H1 (cell line): ENCODE measurements around the gene GP9. TPM values are rescaled to one million over a fixed set of nuclear protein-coding genes. Genes with fewer than 3 reads are reported as not detected.
A peak's percentile ranks its signal among the peaks of the same experiment; 100 is the strongest.

Source experiments
- CTCF ChIA-PET: fragments of 300-600 bp; sonication (Branson Sonifier 250); formaldehyde crosslinking; loops from one replicate; lab custom pipeline; 2021; ENCODE audit not compliant: partially characterized antibody; lab: Charles Lee
- POLR2A ChIA-PET: fragments of 300-600 bp; sonication (Branson Sonifier 250); formaldehyde crosslinking; loops from one replicate; lab custom pipeline; 2021; ENCODE audit warnings: inconsistent platforms; ENCODE audit not compliant: partially characterized antibody; lab: Charles Lee
- DNase-seq, 2 experiments: peaks; one replicate each; pipeline versions ENCODE4 v3.0.0 to v3.0.0-alpha.2; 2010 to 2022; ENCODE audit warnings: low spot score in 2 of 2, low read depth in 1 of 2, mixed read lengths in 1 of 2
- FAIRE-seq: peaks from 2 replicates; lab custom pipeline; 2011; peaks lifted over from hg19 to GRCh38; lab: Jason Lieb, UNC
- H2AFZ ChIP-seq: 2 replicates; pipeline ENCODE4 v1.8.1; 2012; ENCODE audit warnings: low read length, inconsistent platforms
- H2AK5ac ChIP-seq: 2 replicates; pipeline ENCODE4 v1.6.1; 2013; ENCODE audit warnings: low read depth, low read length
- H2BK120ac ChIP-seq: replicated peaks from 2 replicates; pipeline ENCODE3; 2013; ENCODE audit warnings: low read depth, low read length, inconsistent platforms
- H2BK12ac ChIP-seq: 2 replicates; pipeline ENCODE4 v1.6.1; 2013; ENCODE audit warnings: low read depth, low read length
- H2BK15ac ChIP-seq: 2 replicates; pipeline ENCODE4 v1.6.1; 2013; ENCODE audit warnings: low read length
- H2BK20ac ChIP-seq: 2 replicates; pipeline ENCODE4 v1.6.1; 2013; ENCODE audit warnings: low read length
- H2BK5ac ChIP-seq: 2 replicates; pipeline ENCODE4 v1.6.1; 2013; ENCODE audit warnings: low read depth, low read length
- H3K14ac ChIP-seq: 2 replicates; pipeline ENCODE4 v1.6.1; 2013; ENCODE audit warnings: inconsistent platforms; ENCODE audit not compliant: insufficient read length
- H3K18ac ChIP-seq: 2 replicates; pipeline ENCODE4 v1.6.1; 2013; ENCODE audit warnings: low read length; ENCODE audit errors: extremely low read depth
- H3K23ac ChIP-seq: 2 replicates; pipeline ENCODE4 v1.6.1; 2013; ENCODE audit warnings: inconsistent platforms; ENCODE audit not compliant: insufficient read length
- H3K23me2 ChIP-seq: 2 replicates; pipeline ENCODE4 v1.6.1; 2013; ENCODE audit warnings: low read depth, low read length
- H3K27ac ChIP-seq: 2 replicates; pipeline ENCODE4 v1.6.1; 2011; ENCODE audit warnings: low read depth, low read length, inconsistent platforms
- H3K27me3 ChIP-seq, 4 experiments: replicated peaks in 1 of 4; 1 replicate in 1 of 4; 2 replicates in 3 of 4; pipeline versions ENCODE4 v1.6.1 to v1.8.1; 2011 to 2013; ENCODE audit warnings: low read length in 3 of 4, mild to moderate bottlenecking in 3 of 4, inconsistent platforms in 2 of 4, mixed read lengths in 2 of 4, moderate library complexity in 1 of 4; ENCODE audit not compliant: control insufficient read depth in 3 of 4, insufficient read depth in 3 of 4; ENCODE audit errors: extremely low read depth in 1 of 4
- H3K36me3 ChIP-seq, 4 experiments: 2 replicates each; pipeline versions ENCODE4 v1.6.1 to v1.8.1; 2011 to 2013; ENCODE audit warnings: mild to moderate bottlenecking in 4 of 4, low read length in 3 of 4, moderate library complexity in 2 of 4, control low read depth in 1 of 4, inconsistent platforms in 1 of 4; ENCODE audit not compliant: insufficient read depth in 4 of 4, control insufficient read depth in 2 of 4
- H3K4ac ChIP-seq: replicated peaks from 2 replicates; pipeline ENCODE3; 2013; ENCODE audit warnings: low read length, low read depth, mixed read lengths, inconsistent platforms; ENCODE audit not compliant: insufficient read length
- H3K4me1 ChIP-seq, 4 experiments: replicated peaks in 1 of 4; 1 replicate in 1 of 4; 2 replicates in 3 of 4; pipeline versions ENCODE4 v1.6.1 to v1.8.1; 2011 to 2013; ENCODE audit warnings: low read length in 3 of 4, inconsistent platforms in 2 of 4, mixed read lengths in 1 of 4; ENCODE audit not compliant: insufficient read depth in 4 of 4, control insufficient read depth in 3 of 4
- H3K4me2 ChIP-seq, 2 experiments: 2 replicates each; pipeline versions ENCODE4 v1.6.1 to v1.8.1; 2011 to 2013; ENCODE audit warnings: low read depth in 2 of 2, low read length in 2 of 2, control low read depth in 1 of 2, inconsistent platforms in 1 of 2, mild to moderate bottlenecking in 1 of 2; ENCODE audit not compliant: insufficient read depth in 1 of 2
- H3K4me3 ChIP-seq, 4 experiments: fragments of 200-600, 300-600 bp in 1 of 4; sonication (generic), shearing (Covaris generic), sonication (Bioruptor Twin) in 1 of 4; 2 replicates each; pipeline versions ENCODE4 v1.5.1 to v1.8.1; 2011 to 2016; ENCODE audit warnings: low read length in 4 of 4, low read depth in 3 of 4, control low read depth in 2 of 4, inconsistent platforms in 2 of 4, mild to moderate bottlenecking in 2 of 4, mixed read lengths in 1 of 4, moderate library complexity in 1 of 4; ENCODE audit not compliant: insufficient read depth in 2 of 4; ENCODE audit errors: extremely low read depth in 1 of 4
- H3K56ac ChIP-seq: replicated peaks from 2 replicates; pipeline ENCODE3; 2013; ENCODE audit warnings: low read depth, mild to moderate bottlenecking, mixed read lengths, low read length, inconsistent platforms; ENCODE audit not compliant: insufficient read length
- H3K79me1 ChIP-seq: 2 replicates; pipeline ENCODE4 v1.6.1; 2013; ENCODE audit warnings: low read depth, low read length, control low read depth
- H3K79me2 ChIP-seq, 2 experiments: 2 replicates each; pipeline versions ENCODE4 v1.6.1 to v1.8.1; 2012 to 2013; ENCODE audit warnings: low read length in 2 of 2, mild to moderate bottlenecking in 2 of 2, inconsistent platforms in 1 of 2; ENCODE audit not compliant: insufficient read depth in 2 of 2, control insufficient read depth in 1 of 2
- H3K9ac ChIP-seq, 4 experiments: replicated peaks in 1 of 4; 1 replicate in 1 of 4; 2 replicates in 3 of 4; pipeline versions ENCODE4 v1.6.1 to v1.8.1; 2011 to 2013; ENCODE audit warnings: low read depth in 3 of 4, low read length in 3 of 4, control low read depth in 2 of 4, mild to moderate bottlenecking in 2 of 4, moderate library complexity in 2 of 4, inconsistent platforms in 1 of 4; ENCODE audit errors: extremely low read depth in 1 of 4
- H3K9me3 ChIP-seq, 2 experiments: 2 replicates each; pipeline versions ENCODE4 v1.6.1 to v1.8.1; 2012 to 2013; ENCODE audit warnings: mild to moderate bottlenecking in 2 of 2, moderate library complexity in 2 of 2, control low read depth in 1 of 2, inconsistent platforms in 1 of 2, low read depth in 1 of 2, low read length in 1 of 2, mixed read lengths in 1 of 2; ENCODE audit not compliant: insufficient read depth in 2 of 2
- H4K20me1 ChIP-seq, 2 experiments: replicated peaks in 1 of 2; 2 replicates each; pipeline versions ENCODE3 to v1.8.1; 2011 to 2013; ENCODE audit warnings: inconsistent platforms in 2 of 2, low read length in 2 of 2, mild to moderate bottlenecking in 1 of 2; ENCODE audit not compliant: insufficient read depth in 2 of 2, control insufficient read depth in 1 of 2
- H4K5ac ChIP-seq: 2 replicates; pipeline ENCODE4 v1.6.1; 2013; ENCODE audit warnings: low read length, low read depth, mixed read lengths, inconsistent platforms; ENCODE audit not compliant: insufficient read length
- H4K8ac ChIP-seq: 2 replicates; pipeline ENCODE4 v1.8.0; 2013; ENCODE audit warnings: mild to moderate bottlenecking, moderate library complexity, low read length, inconsistent platforms; ENCODE audit not compliant: insufficient read depth; ENCODE audit errors: extremely low read depth
- H4K91ac ChIP-seq: replicated peaks from 2 replicates; pipeline ENCODE3; 2013; ENCODE audit warnings: low read length, mixed read lengths, inconsistent platforms; ENCODE audit not compliant: insufficient read length
- CBX8 ChIP-seq: fragments of 300-800, 300-1000 bp; sonication (generic); IDR thresholded peaks from 2 replicates; pipeline ENCODE4 v1.7.1; 2016; ENCODE audit warnings: low read depth, low read length, borderline replicate concordance
- CHD2 ChIP-seq: IDR thresholded peaks from 2 replicates; pipeline ENCODE4 v1.6.1; 2012; ENCODE audit warnings: low read length, improper control_type of control experiment
- JUN ChIP-seq: IDR thresholded peaks from 2 replicates; pipeline ENCODE4 v1.6.1; 2011; ENCODE audit warnings: low read depth, mild to moderate bottlenecking, improper control_type of control experiment, low read length
- KDM5A ChIP-seq: fragments of 200-600 bp; IDR thresholded peaks from 2 replicates; pipeline ENCODE4 v1.7.1; 2012; ENCODE audit warnings: mild to moderate bottlenecking, low read length, inconsistent platforms, mixed read lengths
- SP1 ChIP-seq: IDR thresholded peaks from 2 replicates; pipeline ENCODE4 v1.6.1; 2011; ENCODE audit warnings: low read depth, low read length
- SP4 ChIP-seq: IDR thresholded peaks from 2 replicates; pipeline ENCODE4 v1.6.1; 2012; ENCODE audit warnings: low read length, inconsistent platforms
- USF2 ChIP-seq: IDR thresholded peaks from 2 replicates; pipeline ENCODE4 v1.6.1; 2011; ENCODE audit warnings: low read length, improper control_type of control experiment
- WGBS, 2 experiments: shearing (Covaris generic) in 1 of 2; methylation state at CpG; one replicate each; pipeline versions ENCODE4 v1.1.6 to v1.1.7; 2013 to 2015; ENCODE audit warnings: low lambda C conversion rate in 2 of 2, mixed read lengths in 2 of 2, inconsistent platforms in 1 of 2, low coverage in 1 of 2, missing lambda C conversion rate in 1 of 2; ENCODE audit not compliant: insufficient replicate concordance in 2 of 2, insufficient coverage in 1 of 2, insufficient read length in 1 of 2; ENCODE audit errors: extremely low coverage in 1 of 2, missing lambda C conversion rate in 1 of 2; 5-methylcytosine and 5-hydroxymethylcytosine counted together
- polyA plus RNA-seq, 7 experiments: library from polyadenylated mRNA; depleted of rRNA in 3 of 7; stranded (reverse) in 5 of 7; unstranded in 2 of 7; fragments of >200 nt in 5 of 7; fragments of 200-250 nt in 2 of 7; gene quantifications; 1 replicate in 5 of 7; 2 replicates in 1 of 7; 4 replicates in 1 of 7; pipeline versions ENCODE4 v1.2.1 to v1.2.3, GENCODE V29; 2011 to 2013; ENCODE audit warnings: missing spikeins in 2 of 7, mixed read lengths in 2 of 7
- total RNA-seq: library from RNA; stranded (reverse); fragmentation: NEBNext Ultra II Directional; extraction: Animal tissue kit (Norgen Biotek cat#: 25700); gene quantifications from 2 replicates; pipeline ENCODE4 v1.2.1, GENCODE V29; 2021
- TF ChIP-seq, protein P1 (sequence below): IDR thresholded peaks from 2 replicates; pipeline ENCODE4 v1.6.1; 2012; ENCODE audit warnings: inconsistent platforms
- TF ChIP-seq, protein P2 (sequence below): IDR thresholded peaks from 2 replicates; pipeline ENCODE4 v1.6.1; 2011; ENCODE audit warnings: low read depth, mild to moderate bottlenecking, low read length; ENCODE audit not compliant: insufficient read depth

The GP9 gene
- total and polyA plus RNA-seq, 2 of the 8 experiments (the other 6 are each of a cell fraction or from before 2014, with no cell fraction given): not detected

- Histone ChIP-seq H3K56ac (no peak overlapping the region), H4K91ac (no peak overlapping the region), H3K79me1 (no peaks in the 10 kb centered on the region), H2BK5ac (no peak overlapping the region), H3K4me2 (no peak overlapping the region), H2BK20ac (no peak overlapping the region), H3K23ac (no peak overlapping the region), H3K4me1 (no peaks in the 10 kb centered on the region), H3K9ac (no peak overlapping the region), H3K27ac (no peak overlapping the region), H3K18ac (no peak overlapping the region), H2AFZ (no peak overlapping the region), H3K36me3 (peaks cover 0 to 3% (median 0%) of the 10 kb centered on the region in 4 experiments; a peak in 2 of 8 replicates), H3K79me2 (no peaks in the 10 kb centered on the region), H2AK5ac (no peak overlapping the region), H3K27me3 (0 out of 7 replicates have a peak, but pooled peaks cover 0 to 3% (median 0%) of the 10 kb centered on the region in 4 experiments), H2BK12ac (no peak overlapping the region), H3K14ac (no peak overlapping the region), H4K8ac (peak overlapping the region; percentile 89; the same call in 1 of the 2 replicates), H2BK15ac (no peak overlapping the region), H3K4ac (no peak overlapping the region), H3K9me3 (no peaks in the 10 kb centered on the region), H4K20me1 (no peaks in the 10 kb centered on the region), H3K23me2 (no peaks in the 10 kb centered on the region), H4K5ac (no peak overlapping the region), H3K4me3 (no peak overlapping the region), H2BK120ac (no peak overlapping the region)
- FAIRE-seq (no peak), DNase-seq (no peak)
- WGBS, 2 experiments: 88% methylated on average over 8 of the region's 8 CpGs; no CpG with 5 or more reads in 1 of the 2 experiments
- POLR2A ChIA-PET: interaction anchor here (1.0 to 1.1 kb wide), 3 partner anchors 9 to 140 kb away, joined by 3 to 4 read pairs (median 3); no protein-coding TSS in a partner anchor
- CTCF ChIA-PET: interaction anchor here (0.6 to 4.0 kb wide), 4 partner anchors 16 to 120 kb away, joined by 3 to 38 read pairs (median 10); no protein-coding TSS in a partner anchor
- TF ChIP-seq, protein P1, sequence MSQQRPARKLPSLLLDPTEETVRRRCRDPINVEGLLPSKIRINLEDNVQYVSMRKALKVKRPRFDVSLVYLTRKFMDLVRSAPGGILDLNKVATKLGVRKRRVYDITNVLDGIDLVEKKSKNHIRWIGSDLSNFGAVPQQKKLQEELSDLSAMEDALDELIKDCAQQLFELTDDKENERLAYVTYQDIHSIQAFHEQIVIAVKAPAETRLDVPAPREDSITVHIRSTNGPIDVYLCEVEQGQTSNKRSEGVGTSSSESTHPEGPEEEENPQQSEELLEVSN: no peak
- no peak for TF ChIP-seq SP4
- no peak for TF ChIP-seq USF2
- TF ChIP-seq SP1: no peak
- TF ChIP-seq CHD2: no peak
- TF ChIP-seq CBX8: no peak
- no peak for TF ChIP-seq KDM5A
- TF ChIP-seq, protein P2, sequence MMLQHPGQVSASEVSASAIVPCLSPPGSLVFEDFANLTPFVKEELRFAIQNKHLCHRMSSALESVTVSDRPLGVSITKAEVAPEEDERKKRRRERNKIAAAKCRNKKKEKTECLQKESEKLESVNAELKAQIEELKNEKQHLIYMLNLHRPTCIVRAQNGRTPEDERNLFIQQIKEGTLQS: no peak
- TF ChIP-seq JUN: no peak
Observed at GRCh38 chr3:129087138-129087702, 26.6 kb downstream of the GP9 start.
